Ascending aorta (tissue), 2 donors: ENCODE results near the gene TM9SF1. TPM values are rescaled to one million over a fixed set of nuclear protein-coding genes. Genes with fewer than 3 reads are reported as not detected.

Experiments
- DNase-seq, 2 donors: peaks; one replicate each; pipeline ENCODE4 v3.0.0-alpha.2; 2019; ENCODE audit warnings: low spot score in 2 of 2
- H3K27ac ChIP-seq, 2 donors: fragments of 200-600 bp; sonication (generic); one replicate each; pipeline ENCODE4 v1.5.1; 2016 to 2017; ENCODE audit warnings: mild to moderate bottlenecking in 1 of 2
- H3K27me3 ChIP-seq: fragments of 200-600 bp; sonication (generic); one replicate; pipeline ENCODE4 v1.5.1; 2017
- H3K36me3 ChIP-seq, 2 donors: fragments of 200-600 bp; sonication (generic); one replicate each; pipeline ENCODE4 v1.5.1; 2016
- H3K4me1 ChIP-seq, 2 donors: fragments of 200-600 bp; sonication (generic); one replicate each; pipeline ENCODE4 v1.5.1; 2016 to 2017; ENCODE audit warnings: mild to moderate bottlenecking in 1 of 2
- H3K4me3 ChIP-seq, 2 donors: fragments of 200-600 bp; sonication (generic); one replicate each; pipeline ENCODE4 v1.5.1; 2016 to 2017; ENCODE audit warnings: mild to moderate bottlenecking in 1 of 2
- H3K9me3 ChIP-seq, 2 donors: fragments of 200-600 bp; sonication (generic); one replicate each; pipeline ENCODE4 v1.5.1; 2016
- CTCF ChIP-seq, 3 experiments: fragments of 200-600 bp in 2 of 3; fragments of 450-650 bp in 1 of 3; sonication (generic) in 2 of 3; IDR thresholded peaks; one replicate each; pipeline ENCODE4 v1.5.1; 2016 to 2019; ENCODE audit warnings: antibody characterized with exemption in 3 of 3, mild to moderate bottlenecking in 1 of 3, moderate library complexity in 1 of 3
- intact Hi-C: fragments of 100-400 bp; cut with DNase I; formaldehyde crosslinking; loops from one replicate; pipeline ENCODE4 v1.15.1; 2023
- total RNA-seq: library from RNA; depleted of rRNA; stranded (reverse); fragments of >200 nt; gene quantifications from one replicate; pipeline ENCODE4 v1.1.0, GENCODE V29; 2016

TM9SF1 gene
- total RNA-seq, 1 donor from 2014 or later = 86.5 TPM

- peaks cover 29 to 54% of the 10 kb centered on the region in 2 donors for H3K36me3 ChIP-seq
- no peak for DNase-seq
- TF ChIP-seq CTCF (IDR thresholded peaks at IDR 0.05) = no peak
- H3K4me3 ChIP-seq = no peak overlapping the region
- no peaks in the 10 kb centered on the region for H3K9me3 ChIP-seq
- intact Hi-C loops = no loop called here
- peaks cover 0 to 19% of the 10 kb centered on the region in 2 donors for H3K4me1 ChIP-seq
- no peak overlapping the region for H3K27ac ChIP-seq
- H3K27me3 ChIP-seq = no peaks in the 10 kb centered on the region
Measured at GRCh38 chr14:24185741-24186140, 9.5 kb downstream of the TM9SF1 start.

GRCh38 chr14:24185026-24185425 lies 10.2 kb downstream of the TM9SF1 start:
- intact Hi-C loops = no loop called here
- H3K27me3 ChIP-seq = no peaks in the 10 kb centered on the region
- no peak for DNase-seq
- no peak for TF ChIP-seq CTCF (IDR thresholded peaks at IDR 0.05)
- H3K27ac ChIP-seq = no peak overlapping the region
- no peaks in the 10 kb centered on the region for H3K9me3 ChIP-seq
- H3K4me3 ChIP-seq = no peak overlapping the region
- peaks cover 29 to 58% of the 10 kb centered on the region in 2 donors for H3K36me3 ChIP-seq
- peaks cover 0 to 19% of the 10 kb centered on the region in 2 donors for H3K4me1 ChIP-seq

GRCh38 chr14:24184104-24184970 lies 10.9 kb downstream of the TM9SF1 start:
- H3K36me3 ChIP-seq = peaks cover 31 to 63% of the 10 kb centered on the region in 2 donors
- intact Hi-C loops = no loop called here

DNA sequence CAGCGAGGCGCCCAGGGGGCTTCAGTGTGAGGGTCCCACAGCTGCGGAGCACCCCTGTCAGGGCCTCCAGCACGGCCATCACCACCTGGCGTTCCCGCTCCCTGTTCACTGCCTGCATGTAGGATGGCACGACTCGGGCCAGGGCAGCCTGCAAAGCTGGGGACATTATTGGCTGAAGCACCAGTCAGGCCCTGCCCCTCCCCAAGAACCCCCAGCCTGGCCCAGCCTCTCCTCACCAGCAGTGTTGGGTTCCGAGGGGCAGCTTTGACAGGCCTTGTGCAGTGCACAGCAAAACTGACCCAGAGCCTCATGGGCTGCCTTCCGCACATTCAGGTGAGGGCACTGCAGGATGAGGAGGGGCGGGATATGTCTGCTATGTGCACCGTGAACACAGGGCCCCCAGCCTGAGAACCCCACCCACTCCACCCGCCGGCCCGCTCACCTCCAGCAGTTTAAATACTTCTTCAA lies 12.2 kb downstream of the TM9SF1 start:
- H3K4me1 ChIP-seq = peaks cover 0 to 7% of the 10 kb centered on the region in 2 donors
- H3K9me3 ChIP-seq = no peaks in the 10 kb centered on the region
- intact Hi-C loops = no loop called here
- no peaks in the 10 kb centered on the region for H3K27me3 ChIP-seq
- DNase-seq = no peak
- no peak for TF ChIP-seq CTCF (IDR thresholded peaks at IDR 0.05)
- no peak overlapping the region for H3K27ac ChIP-seq
- no peak overlapping the region for H3K4me3 ChIP-seq
- peaks cover 42 to 76% of the 10 kb centered on the region in 2 donors for H3K36me3 ChIP-seq

More at GRCh38 chr14:24184104-24184970, 10.9 kb downstream of the TM9SF1 start:
- Histone ChIP-seq H3K4me1 (peaks cover 0 to 15% of the 10 kb centered on the region in 2 donors), H3K4me3 (no peak overlapping the region), H3K27ac (no peak overlapping the region), H3K27me3 (no peaks in the 10 kb centered on the region), H3K9me3 (no peaks in the 10 kb centered on the region)
- TF ChIP-seq CTCF (IDR thresholded peaks at IDR 0.05) = no peak
- DNase-seq = no peak

DNA sequence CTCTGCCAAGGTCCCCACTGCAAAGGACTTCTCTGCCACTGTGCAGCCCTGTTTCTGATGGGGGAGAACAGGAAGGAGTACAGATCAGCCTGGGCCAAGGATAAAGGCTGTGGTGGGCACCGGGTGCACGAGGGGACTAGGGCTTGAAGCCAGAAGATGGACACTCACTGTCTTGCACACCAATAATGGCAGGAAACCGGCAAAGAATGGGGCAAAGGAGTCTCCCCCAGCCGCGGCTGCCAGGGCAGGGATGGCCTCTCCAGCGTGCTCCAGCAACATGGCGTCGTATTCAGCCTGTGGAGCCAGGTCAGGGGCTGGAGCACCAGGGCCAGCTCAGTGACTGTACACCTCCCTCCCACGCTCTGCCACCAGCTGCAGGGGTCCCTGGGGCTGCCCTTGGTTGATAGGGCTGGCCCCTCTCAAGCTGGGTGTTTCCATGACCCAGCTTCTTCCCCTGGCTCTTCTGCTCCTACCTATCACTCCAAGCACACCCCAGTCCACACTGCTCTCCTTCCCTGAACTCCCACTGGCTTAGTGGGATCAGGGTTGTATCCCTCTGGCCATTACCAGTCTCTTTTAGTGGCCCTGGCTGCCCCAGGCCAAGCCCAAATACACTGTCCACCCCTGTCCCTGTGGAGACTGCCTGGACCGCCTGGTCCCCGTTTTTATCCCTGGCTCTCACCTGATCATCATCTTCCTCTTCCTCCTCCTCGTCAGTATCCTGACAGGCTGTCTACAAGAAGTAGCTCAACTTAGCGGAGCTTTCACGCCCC lies 12.9 kb downstream of the TM9SF1 start:
- peaks cover 46 to 84% of the 10 kb centered on the region in 2 donors for H3K36me3 ChIP-seq

More for the DNA sequence above, 12.9 kb downstream of the TM9SF1 start:
- Histone ChIP-seq H3K4me1 (no peaks in the 10 kb centered on the region), H3K27ac (no peak overlapping the region), H3K4me3 (no peak overlapping the region), H3K27me3 (no peaks in the 10 kb centered on the region), H3K9me3 (no peaks in the 10 kb centered on the region)
- intact Hi-C loops = no loop called here
- no peak for DNase-seq
- TF ChIP-seq CTCF (IDR thresholded peaks at IDR 0.05) = no peak
